Femur (tissue), 1 donor: Measurements from ENCODE around the gene POLR2L.

Experiments used
- DNase-seq: peaks from one replicate; pipeline ENCODE4 v3.0.0-alpha.2; 2017

The POLR2L gene

GRCh38 chr11:868394-868793 is 26.1 kb upstream of the POLR2L start:
- no peak for DNase-seq

GRCh38 chr11:867856-868358 is 25.6 kb upstream of the POLR2L start:
- DNase-seq, result no peak

GRCh38 chr11:866481-866880 is 24.2 kb upstream of the POLR2L start:
- DNase-seq, result no peak

- no peak for DNase-seq
Observed at GRCh38 chr11:865462-866430, 23.4 kb upstream of the POLR2L start.

GRCh38 chr11:864898-865297 is 22.6 kb upstream of the POLR2L start:
- no peak for DNase-seq

- no peak for DNase-seq
Observed at GRCh38 chr11:863910-864827, 21.8 kb upstream of the POLR2L start.

GRCh38 chr11:863023-863909 is 20.9 kb upstream of the POLR2L start:
- DNase-seq, result no peak

GRCh38 chr11:862696-863022 is 20.3 kb upstream of the POLR2L start:
- no peak for DNase-seq

- DNase-seq, result no peak
Observed at GRCh38 chr11:862081-862661, 19.8 kb upstream of the POLR2L start.

GRCh38 chr11:861105-861479 is 18.8 kb upstream of the POLR2L start:
- DNase-seq, result no peak

- no peak for DNase-seq
Observed at GRCh38 chr11:860234-861104, 18.1 kb upstream of the POLR2L start.

- peak; percentile 88 for DNase-seq
Observed at GRCh38 chr11:859394-860131, 17.2 kb upstream of the POLR2L start.

GRCh38 chr11:858762-859339 is 16.5 kb upstream of the POLR2L start:
- DNase-seq, result no peak

- DNase-seq, result no peak
Observed at GRCh38 chr11:858053-858761, 15.9 kb upstream of the POLR2L start.

- DNase-seq, result no peak
Observed at GRCh38 chr11:856397-856796, 14.1 kb upstream of the POLR2L start.

GRCh38 chr11:855796-856195 is 13.5 kb upstream of the POLR2L start:
- DNase-seq, result no peak

- no peak for DNase-seq
Observed at GRCh38 chr11:855330-855674, 13.0 kb upstream of the POLR2L start.

- no peak for DNase-seq
Observed at GRCh38 chr11:854601-855329, 12.4 kb upstream of the POLR2L start.
